Mesenchymal stem cell (in vitro differentiated cells and primary cell): ENCODE measurements around the gene CEP85L.

Source experiments
- DNase-seq: peaks from one replicate; pipeline ENCODE4 v3.0.0-alpha.2; 2013
- H2AFZ ChIP-seq: one replicate; pipeline ENCODE4 v1.6.1; 2013; ENCODE audit warnings: low read depth, mild to moderate bottlenecking, control low read depth, inconsistent platforms, low read length, moderate library complexity
- H2AK5ac ChIP-seq: 2 replicates; pipeline ENCODE4 v1.6.1; 2013; ENCODE audit warnings: low read length, moderate library complexity, mild to moderate bottlenecking, inconsistent platforms; ENCODE audit not compliant: severe bottlenecking
- H2BK120ac ChIP-seq: one replicate; pipeline ENCODE4 v1.6.1; 2013; ENCODE audit warnings: low read depth, mild to moderate bottlenecking, inconsistent platforms, low read length, moderate library complexity
- H2BK12ac ChIP-seq, 2 experiments: one replicate each; pipeline ENCODE4 v1.6.1; 2013; ENCODE audit warnings: inconsistent platforms in 2 of 2, low read length in 2 of 2, mild to moderate bottlenecking in 2 of 2, moderate library complexity in 2 of 2, control low read depth in 1 of 2
- H2BK15ac ChIP-seq: one replicate; pipeline ENCODE4 v1.6.1; 2013; ENCODE audit warnings: mild to moderate bottlenecking, low read depth, inconsistent platforms; ENCODE audit not compliant: poor library complexity, severe bottlenecking
- H2BK5ac ChIP-seq: 2 replicates; pipeline ENCODE4 v1.6.1; 2013; ENCODE audit warnings: low read depth, mild to moderate bottlenecking, low read length, control low read depth, inconsistent platforms; ENCODE audit not compliant: poor library complexity, severe bottlenecking
- H3K14ac ChIP-seq, 2 experiments: one replicate each; pipeline ENCODE4 v1.6.1; 2013; ENCODE audit warnings: inconsistent platforms in 2 of 2, low read length in 2 of 2, control low read depth in 1 of 2, mild to moderate bottlenecking in 1 of 2, moderate library complexity in 1 of 2
- H3K18ac ChIP-seq, 2 experiments: one replicate each; pipeline ENCODE4 v1.6.1; 2013; ENCODE audit warnings: inconsistent platforms in 2 of 2, low read length in 2 of 2, control low read depth in 1 of 2, low read depth in 1 of 2, mild to moderate bottlenecking in 1 of 2
- H3K23ac ChIP-seq, 2 experiments: one replicate each; pipeline ENCODE4 v1.6.1; 2013; ENCODE audit warnings: inconsistent platforms in 2 of 2, low read length in 2 of 2, mild to moderate bottlenecking in 2 of 2, moderate library complexity in 2 of 2, control low read depth in 1 of 2
- H3K27ac ChIP-seq: 2 replicates; pipeline ENCODE4 v1.5.1; 2013; ENCODE audit warnings: mild to moderate bottlenecking, moderate library complexity, low read length, control low read depth, inconsistent platforms; ENCODE audit not compliant: poor library complexity, severe bottlenecking
- H3K27me3 ChIP-seq, 2 experiments: 2 replicates each; pipeline versions ENCODE4 v1.6.1 to v1.7.0; 2013; ENCODE audit warnings: low read length in 2 of 2, mild to moderate bottlenecking in 2 of 2, moderate library complexity in 2 of 2, control low read depth in 1 of 2, inconsistent platforms in 1 of 2; ENCODE audit not compliant: control insufficient read depth in 1 of 2, insufficient read depth in 1 of 2
- H3K36me3 ChIP-seq, 2 experiments: 2 replicates each; pipeline versions ENCODE4 v1.6.1 to v1.7.0; 2013; ENCODE audit warnings: low read length in 2 of 2, control low read depth in 1 of 2, inconsistent platforms in 1 of 2, low read depth in 1 of 2, mild to moderate bottlenecking in 1 of 2; ENCODE audit not compliant: insufficient read depth in 2 of 2, control insufficient read depth in 1 of 2
- H3K4ac ChIP-seq, 2 experiments: one replicate each; pipeline ENCODE4 v1.6.1; 2013; ENCODE audit warnings: inconsistent platforms in 2 of 2, low read length in 2 of 2, mild to moderate bottlenecking in 2 of 2, moderate library complexity in 2 of 2, control low read depth in 1 of 2, low read depth in 1 of 2
- H3K4me1 ChIP-seq: 2 replicates; pipeline ENCODE4 v1.6.1; 2013; ENCODE audit warnings: low read depth, low read length, control low read depth; ENCODE audit not compliant: control insufficient read depth, insufficient read depth
- H3K4me2 ChIP-seq: 2 replicates; pipeline ENCODE4 v1.6.1; 2013; ENCODE audit warnings: low read length, mild to moderate bottlenecking, inconsistent platforms; ENCODE audit not compliant: poor library complexity, severe bottlenecking
- H3K4me3 ChIP-seq, 2 experiments: 2 replicates each; pipeline versions ENCODE4 v1.5.1 to v1.7.0; 2013; ENCODE audit warnings: low read length in 2 of 2, mild to moderate bottlenecking in 2 of 2, control low read depth in 1 of 2, low read depth in 1 of 2; ENCODE audit not compliant: insufficient read depth in 1 of 2
- H3K79me1 ChIP-seq: replicated peaks from 2 replicates; pipeline ENCODE4 v1.6.1; 2013; ENCODE audit warnings: mild to moderate bottlenecking, control low read depth, low read length, inconsistent platforms; ENCODE audit not compliant: poor library complexity, severe bottlenecking
- H3K9ac ChIP-seq: 2 replicates; pipeline ENCODE4 v1.7.0; 2013; ENCODE audit warnings: mild to moderate bottlenecking, low read length, moderate library complexity
- H3K9me3 ChIP-seq: 2 replicates; pipeline ENCODE4 v1.7.0; 2013; ENCODE audit warnings: mild to moderate bottlenecking, low read length; ENCODE audit not compliant: control insufficient read depth
- H4K8ac ChIP-seq: one replicate; pipeline ENCODE4 v1.6.1; 2013; ENCODE audit warnings: inconsistent platforms, mild to moderate bottlenecking, low read length, moderate library complexity
- H4K91ac ChIP-seq: one replicate; pipeline ENCODE4 v1.6.1; 2013; ENCODE audit warnings: mild to moderate bottlenecking, low read length, inconsistent platforms
- WGBS: methylation state at CpG from one replicate; pipeline ENCODE4 v1.1.7; 2013; ENCODE audit warnings: mixed read lengths; 5-methylcytosine and 5-hydroxymethylcytosine counted together

The CEP85L gene

GRCh38 chr6:118542184-118542952 lies 109.0 kb downstream of the CEP85L start:
- H3K27ac ChIP-seq = no peak overlapping the region
- H2AK5ac ChIP-seq = no peak overlapping the region
- no peak overlapping the region for H3K4me3 ChIP-seq
- no peak overlapping the region for H2BK120ac ChIP-seq
- H2BK15ac ChIP-seq = no peak overlapping the region
- no peaks in the 10 kb centered on the region for H3K79me1 ChIP-seq
- no peak overlapping the region for H3K18ac ChIP-seq
- H4K8ac ChIP-seq = no peak overlapping the region
- H2BK12ac ChIP-seq = no peak overlapping the region
- 89% methylated on average over 1 of the region's 3 CpGs for WGBS
- H3K9me3 ChIP-seq = no peaks in the 10 kb centered on the region
- no peak overlapping the region for H2AFZ ChIP-seq
- no peak overlapping the region for H3K4me2 ChIP-seq
- H3K36me3 ChIP-seq = no peaks in the 10 kb centered on the region
- no peak for DNase-seq
- H3K4ac ChIP-seq = no peak overlapping the region
- H3K9ac ChIP-seq = no peak overlapping the region
- no peak overlapping the region for H3K23ac ChIP-seq
- H3K27me3 ChIP-seq = no peaks in the 10 kb centered on the region
- H3K4me1 ChIP-seq = no peaks in the 10 kb centered on the region
- H3K14ac ChIP-seq = no peak overlapping the region
- H4K91ac ChIP-seq = no peak overlapping the region
- no peak overlapping the region for H2BK5ac ChIP-seq

GRCh38 chr6:118537574-118537973 lies 113.8 kb downstream of the CEP85L start:
- Histone ChIP-seq H3K27me3 (no peaks in the 10 kb centered on the region), H3K18ac (no peak overlapping the region), H2BK120ac (no peak overlapping the region), H3K4me2 (no peak overlapping the region), H3K4me3 (no peak overlapping the region), H3K4me1 (no peaks in the 10 kb centered on the region), H3K9me3 (no peaks in the 10 kb centered on the region), H4K8ac (no peak overlapping the region), H4K91ac (no peak overlapping the region), H3K9ac (no peak overlapping the region), H3K27ac (no peak overlapping the region), H2BK5ac (no peak overlapping the region), H3K23ac (no peak overlapping the region), H2AK5ac (no peak overlapping the region), H2BK12ac (no peak overlapping the region), H3K14ac (no peak overlapping the region), H3K4ac (no peak overlapping the region), H2BK15ac (no peak overlapping the region), H3K79me1 (peaks cover 5% of the 10 kb centered on the region), H3K36me3 (no peaks in the 10 kb centered on the region), H2AFZ (no peak overlapping the region)
- peak; percentile 37 for DNase-seq
- 67% methylated on average over 1 of the region's 2 CpGs for WGBS

GRCh38 chr6:118536478-118536877 lies 114.9 kb downstream of the CEP85L start:
- H3K23ac ChIP-seq = no peak overlapping the region
- H3K79me1 ChIP-seq = peaks cover 7% of the 10 kb centered on the region
- no peak overlapping the region for H3K4me2 ChIP-seq
- H2BK5ac ChIP-seq = no peak overlapping the region
- no peak overlapping the region for H3K4me3 ChIP-seq
- no peak overlapping the region for H3K18ac ChIP-seq
- 78% methylated on average over 2 of the region's 2 CpGs for WGBS
- H2BK15ac ChIP-seq = no peak overlapping the region
- H3K4me1 ChIP-seq = no peaks in the 10 kb centered on the region
- no peak overlapping the region for H2AK5ac ChIP-seq
- no peak overlapping the region for H2BK12ac ChIP-seq
- no peak overlapping the region for H3K9ac ChIP-seq
- no peak overlapping the region for H2AFZ ChIP-seq
- H4K8ac ChIP-seq = no peak overlapping the region
- H2BK120ac ChIP-seq = no peak overlapping the region
- H3K4ac ChIP-seq = peak overlapping the region in 1 of 2 experiments; percentile 37
- no peak overlapping the region for H3K27ac ChIP-seq
- H3K14ac ChIP-seq = no peak overlapping the region
- no peak overlapping the region for H4K91ac ChIP-seq
- no peaks in the 10 kb centered on the region for H3K27me3 ChIP-seq
- H3K36me3 ChIP-seq = no peaks in the 10 kb centered on the region
- no peak for DNase-seq
- peaks cover under 1% of the 10 kb centered on the region for H3K9me3 ChIP-seq

GRCh38 chr6:118535176-118535844 lies 116.1 kb downstream of the CEP85L start:
- no peaks in the 10 kb centered on the region for H3K4me1 ChIP-seq
- H3K79me1 ChIP-seq = peaks cover 7% of the 10 kb centered on the region
- no peak overlapping the region for H4K8ac ChIP-seq
- H3K18ac ChIP-seq = no peak overlapping the region
- no peaks in the 10 kb centered on the region for H3K27me3 ChIP-seq
- no peak overlapping the region for H2BK120ac ChIP-seq
- no peak for DNase-seq
- no peak overlapping the region for H2BK5ac ChIP-seq
- H2BK15ac ChIP-seq = no peak overlapping the region
- no peak overlapping the region for H2AFZ ChIP-seq
- H2AK5ac ChIP-seq = no peak overlapping the region
- H3K4me3 ChIP-seq = no peak overlapping the region
- H3K4ac ChIP-seq = no peak overlapping the region
- no peak overlapping the region for H3K23ac ChIP-seq
- no peak overlapping the region for H3K9ac ChIP-seq
- H2BK12ac ChIP-seq = no peak overlapping the region
- no peak overlapping the region for H3K27ac ChIP-seq
- H3K4me2 ChIP-seq = no peak overlapping the region
- peaks cover 8% of the 10 kb centered on the region for H3K9me3 ChIP-seq
- no peak overlapping the region for H4K91ac ChIP-seq
- no peak overlapping the region for H3K14ac ChIP-seq
- no peaks in the 10 kb centered on the region for H3K36me3 ChIP-seq
- WGBS = 100% methylated on average over 3 of the region's 6 CpGs
